Right cardiac atrium (tissue), 5 donors: ENCODE data around the gene TAGLN. TPM values are rescaled to one million over a fixed set of nuclear protein-coding genes. Genes with fewer than 3 reads are reported as not detected.

ENCODE experiments used
- ATAC-seq, 2 donors: fragments of 200-7000 bp; cut with Tn5 transposase; one replicate each; pipeline versions ENCODE4 v1.8.0 to v1.9.1; 2020; ENCODE audit warnings: moderate library complexity in 2 of 2, mild to moderate bottlenecking in 1 of 2
- DNase-seq, 3 donors: peaks; one replicate each; pipeline ENCODE4 v3.0.0-alpha.2; 2020
- H3K27ac ChIP-seq: one replicate; pipeline ENCODE4 v1.5.1; 2013; ENCODE audit warnings: mild to moderate bottlenecking, low read length, control low read depth, moderate library complexity
- H3K27me3 ChIP-seq: one replicate; pipeline ENCODE4 v1.6.1; 2013; ENCODE audit not compliant: control insufficient read depth, insufficient read depth
- H3K4me1 ChIP-seq: one replicate; pipeline ENCODE4 v1.6.1; 2013; ENCODE audit warnings: low read length; ENCODE audit not compliant: control insufficient read depth, insufficient read depth
- H3K4me3 ChIP-seq: one replicate; pipeline ENCODE4 v1.5.1; 2013; ENCODE audit warnings: low read length, control low read depth
- H3K9me3 ChIP-seq: one replicate; pipeline ENCODE4 v1.6.1; 2013; ENCODE audit warnings: low read length; ENCODE audit not compliant: control insufficient read depth
- WGBS: extraction: QIAGEN DNeasy Blood & Tissue Kit; methylation state at CpG from one replicate; pipeline ENCODE4 v1.1.7; 2013; 5-methylcytosine and 5-hydroxymethylcytosine counted together
- intact Hi-C, 4 donors: fragments of 100-400 bp; cut with DNase I; formaldehyde crosslinking; loops; one replicate each; pipeline versions ENCODE4 v1.11.0 to v1.14.0; 2022 to 2023
- long read RNA-seq, 4 donors: library from polyadenylated mRNA; unstranded; transcript quantifications; one replicate each; pipeline ENCODE4 v2.0.0, GENCODE V29; 2020 to 2021
- polyA plus RNA-seq: library from polyadenylated mRNA; stranded (reverse); fragments of 200-250 nt; gene quantifications from one replicate; pipeline ENCODE4 v1.2.3, GENCODE V29; 2013
- total RNA-seq, 4 donors: library from RNA; stranded (reverse); fragmentation: NEBNext Ultra II Directional; extraction: Animal tissue kit (Norgen Biotek cat#: 25700); gene quantifications; one replicate each; pipeline ENCODE4 v1.2.1, GENCODE V29; 2021
- donor health status: healthy with polysubstance abuse.
- donor health status: DM: no; HTN: yes; CAD: no.
- donor health status: DM: no; HTN: no; CAD: no.
- donor health status: DM: no; HTN: yes; CAD: no; lungs with severe emphysema.
- donor health status: DM: yes; HTN: yes; CAD: no.

Gene TAGLN
- total RNA-seq = 1,000 to 10,000 TPM in 1 of 4 donors, 100 to 1,000 TPM in 3; 414 to 1,307 (median 766) TPM
- 987 TPM for polyA plus RNA-seq
- long read RNA-seq, donor 1, transcript TAGLN-202 (5 exons, 928 nt) = major isoform, 772 of 851 reads
- long read RNA-seq, donor 1, transcript TAGLN-203 (6 exons, 1,048 nt) = minor isoform, 5 of 851 reads
- long read RNA-seq, donor 1, transcript TAGLN-207 (4 exons, 2,166 nt) = minor isoform, 31 of 851 reads
- long read RNA-seq, donor 1, transcript TAGLN-201 (5 exons, 1,477 nt) = minor isoform, 8 of 851 reads
- long read RNA-seq, donor 1, partial matches to known transcripts = 22 of 851 reads
- long read RNA-seq, donor 1, other reads (novel, unspliced or antisense) = 11 of 851 reads
- long read RNA-seq, donor 2, transcript TAGLN-207 (4 exons, 2,166 nt) = minor isoform, 11 of 357 reads
- long read RNA-seq, donor 2, transcript TAGLN-202 (5 exons, 928 nt) = major isoform, 319 of 357 reads
- long read RNA-seq, donor 2, partial matches to known transcripts = 7 of 357 reads
- long read RNA-seq, donor 2, other reads (novel, unspliced or antisense) = 12 of 357 reads
- long read RNA-seq, donor 3, transcript TAGLN-203 (6 exons, 1,048 nt) = minor isoform, 14 of 2,293 reads
- long read RNA-seq, donor 3, transcript TAGLN-201 (5 exons, 1,477 nt) = minor isoform, 31 of 2,293 reads
- long read RNA-seq, donor 3, transcript TAGLN-202 (5 exons, 928 nt) = major isoform, 2,107 of 2,293 reads
- long read RNA-seq, donor 3, transcript TAGLN-207 (4 exons, 2,166 nt) = minor isoform, 58 of 2,293 reads
- long read RNA-seq, donor 3, partial matches to known transcripts = 30 of 2,293 reads
- long read RNA-seq, donor 3, other reads (novel, unspliced or antisense) = 52 of 2,293 reads
- long read RNA-seq, donor 4, transcript TAGLN-202 (5 exons, 928 nt) = major isoform, 236 of 255 reads
- long read RNA-seq, donor 4, transcript TAGLN-207 (4 exons, 2,166 nt) = minor isoform, 6 of 255 reads
- long read RNA-seq, donor 4, partial matches to known transcripts = 3 of 255 reads
- long read RNA-seq, donor 4, other reads (novel, unspliced or antisense) = 8 of 255 reads

DNA sequence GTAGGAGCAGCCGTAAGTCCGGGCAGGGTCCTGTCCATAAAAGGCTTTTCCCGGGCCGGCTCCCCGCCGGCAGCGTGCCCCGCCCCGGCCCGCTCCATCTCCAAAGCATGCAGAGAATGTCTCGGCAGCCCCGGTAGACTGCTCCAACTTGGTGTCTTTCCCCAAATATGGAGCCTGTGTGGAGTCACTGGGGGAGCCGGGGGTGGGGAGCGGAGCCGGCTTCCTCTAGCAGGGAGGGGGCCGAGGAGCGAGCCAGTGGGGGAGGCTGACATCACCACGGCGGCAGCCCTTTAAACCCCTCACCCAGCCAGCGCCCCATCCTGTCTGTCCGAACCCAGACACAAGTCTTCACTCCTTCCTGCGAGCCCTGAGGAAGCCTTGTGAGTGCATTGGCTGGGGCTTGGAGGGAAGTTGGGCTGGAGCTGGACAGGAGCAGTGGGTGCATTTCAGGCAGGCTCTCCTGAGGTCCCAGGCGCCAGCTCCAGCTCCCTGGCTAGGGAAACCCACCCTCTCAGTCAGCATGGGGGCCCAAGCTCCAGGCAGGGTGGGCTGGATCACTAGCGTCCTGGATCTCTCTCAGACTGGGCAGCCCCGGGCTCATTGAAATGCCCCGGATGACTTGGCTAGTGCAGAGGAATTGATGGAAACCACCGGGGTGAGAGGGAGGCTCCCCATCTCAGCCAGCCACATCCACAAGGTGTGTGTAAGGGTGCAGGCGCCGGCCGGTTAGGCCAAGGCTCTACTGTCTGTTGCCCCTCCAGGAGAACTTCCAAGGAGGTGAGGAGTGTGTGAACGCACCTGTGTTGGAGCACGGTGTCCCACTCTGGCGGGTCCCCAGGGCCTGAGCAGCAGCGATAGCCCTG is at the start of gene TAGLN:
Gene TAGLN, plus strand, starts transcription at position 318 of the 863 bp plus-strand sequence. CDS start 3,644 bp downstream, outside the sequence.
- H3K27ac ChIP-seq = peak within 1 kb of the TSS; percentile 78
- peak; percentile 91 to 96 (median 95) for DNase-seq
- H3K9me3 ChIP-seq = no peaks in the 10 kb centered on the region
- ATAC-seq = peak; percentile 82 to 85
- peak within 1 kb of the TSS; percentile 40 for H3K4me3 ChIP-seq
- intact Hi-C loops = no loop called here
- H3K27me3 ChIP-seq = no peaks in the 10 kb centered on the region
- WGBS = 14% methylated on average over 34 of the region's 34 CpGs
- peaks cover 8% of the 10 kb centered on the region for H3K4me1 ChIP-seq

DNA sequence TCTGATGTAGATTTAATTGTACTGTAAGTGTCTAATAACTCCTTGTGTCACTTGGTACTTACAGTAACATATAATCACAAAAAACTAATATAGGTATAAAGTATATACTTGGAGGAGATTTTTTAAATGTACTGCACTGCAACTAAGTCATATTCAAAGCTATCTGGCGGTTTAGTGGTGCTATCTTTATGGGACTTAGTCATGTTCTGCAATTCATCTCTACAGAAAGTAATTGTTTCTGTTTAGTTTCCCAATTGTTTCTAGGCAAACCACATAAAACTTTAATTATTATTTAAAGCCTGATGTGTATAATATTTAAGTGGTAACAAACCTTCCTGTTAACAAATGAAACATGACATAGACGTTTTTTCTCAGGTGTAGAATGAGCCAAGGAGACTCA is 47.1 kb upstream of the TAGLN start:
- Histone ChIP-seq H3K27me3 (no peaks in the 10 kb centered on the region), H3K4me3 (no peak overlapping the region), H3K4me1 (peaks cover 3% of the 10 kb centered on the region), H3K9me3 (no peaks in the 10 kb centered on the region), H3K27ac (no peak overlapping the region)
- DNase-seq (no peak), ATAC-seq (no peak)
- 60% methylated on average over 2 of the region's 2 CpGs for WGBS
- intact Hi-C loops = no loop called here

GRCh38 chr11:117154468-117154867 is 44.7 kb upstream of the TAGLN start:
- Histone ChIP-seq H3K27ac (no peak overlapping the region), H3K4me3 (no peak overlapping the region), H3K4me1 (no peaks in the 10 kb centered on the region), H3K27me3 (no peaks in the 10 kb centered on the region), H3K9me3 (no peaks in the 10 kb centered on the region)
- no peak for ATAC-seq
- intact Hi-C loops = no loop called here
- whole genome bisulfite sequencing = 96% methylated on average over 5 of the region's 5 CpGs
- no peak for DNase-seq

- intact Hi-C loops = no loop called here
- WGBS = 97% methylated on average over 2 of the region's 2 CpGs
- H3K4me1 ChIP-seq = peaks cover 2% of the 10 kb centered on the region
These were observed 41.7 kb upstream of the TAGLN start for GRCh38 chr11:117157507-117157906.

GRCh38 chr11:117159892-117160291 is 39.3 kb upstream of the TAGLN start:
- Histone ChIP-seq H3K4me3 (no peak overlapping the region), H3K4me1 (peaks cover 2% of the 10 kb centered on the region), H3K27me3 (no peaks in the 10 kb centered on the region), H3K27ac (no peak overlapping the region), H3K9me3 (no peaks in the 10 kb centered on the region)
- intact Hi-C loops = no loop called here
- ATAC-seq (no peak), DNase-seq (no peak)
- WGBS = 89% methylated on average over 2 of the region's 2 CpGs

More at GRCh38 chr11:117157507-117157906, 41.7 kb upstream of the TAGLN start:
- no peak for DNase-seq
- H3K4me3 ChIP-seq = no peak overlapping the region
- H3K27me3 ChIP-seq = no peaks in the 10 kb centered on the region
- H3K9me3 ChIP-seq = no peaks in the 10 kb centered on the region
- H3K27ac ChIP-seq = no peak overlapping the region
- ATAC-seq = no peak

GRCh38 chr11:117160826-117161225 is 38.3 kb upstream of the TAGLN start:
- H3K27ac ChIP-seq = no peak overlapping the region
- 63% methylated on average over 2 of the region's 2 CpGs for WGBS
- peaks cover 2% of the 10 kb centered on the region for H3K4me1 ChIP-seq
- H3K27me3 ChIP-seq = no peaks in the 10 kb centered on the region
- intact Hi-C loops = no loop called here
- DNase-seq = no peak
- H3K9me3 ChIP-seq = no peaks in the 10 kb centered on the region
- ATAC-seq = peak in 1 of 2 donors; percentile 75
- H3K4me3 ChIP-seq = no peak overlapping the region

GRCh38 chr11:117166491-117166890 is 32.7 kb upstream of the TAGLN start:
- DNase-seq (no peak), ATAC-seq (no peak)
- 66% methylated on average over 1 of the region's 1 CpG for WGBS
- Histone ChIP-seq H3K27ac (no peak overlapping the region), H3K4me3 (no peak overlapping the region), H3K9me3 (no peaks in the 10 kb centered on the region), H3K27me3 (no peaks in the 10 kb centered on the region), H3K4me1 (peaks cover 2% of the 10 kb centered on the region)
- intact Hi-C loops = no loop called here

DNA sequence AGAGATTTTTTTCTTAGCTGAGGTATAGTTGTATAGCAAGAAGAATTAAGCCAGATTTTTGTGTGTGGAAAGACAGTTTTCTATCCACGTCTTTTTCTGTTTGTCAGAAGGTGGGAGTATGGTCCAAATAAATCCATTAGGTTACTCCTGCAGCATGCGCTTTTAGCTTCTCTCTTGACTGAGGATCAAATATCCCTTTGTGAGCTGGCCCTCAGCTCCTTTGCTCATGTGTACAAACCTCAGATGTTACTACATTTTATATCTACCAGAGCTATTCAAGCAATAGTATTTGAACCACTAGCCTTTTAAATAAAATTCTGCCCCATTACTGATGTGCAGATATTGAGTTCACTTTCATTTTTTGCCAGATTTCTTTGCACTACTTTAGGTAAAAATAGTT is 29.4 kb upstream of the TAGLN start:
- Histone ChIP-seq H3K9me3 (no peaks in the 10 kb centered on the region), H3K4me1 (peaks cover 9% of the 10 kb centered on the region), H3K27ac (no peak overlapping the region), H3K4me3 (no peak overlapping the region), H3K27me3 (no peaks in the 10 kb centered on the region)
- intact Hi-C loops = no loop called here
- WGBS = 77% methylated on average over 2 of the region's 2 CpGs
- no peak for DNase-seq
- ATAC-seq = no peak

DNA sequence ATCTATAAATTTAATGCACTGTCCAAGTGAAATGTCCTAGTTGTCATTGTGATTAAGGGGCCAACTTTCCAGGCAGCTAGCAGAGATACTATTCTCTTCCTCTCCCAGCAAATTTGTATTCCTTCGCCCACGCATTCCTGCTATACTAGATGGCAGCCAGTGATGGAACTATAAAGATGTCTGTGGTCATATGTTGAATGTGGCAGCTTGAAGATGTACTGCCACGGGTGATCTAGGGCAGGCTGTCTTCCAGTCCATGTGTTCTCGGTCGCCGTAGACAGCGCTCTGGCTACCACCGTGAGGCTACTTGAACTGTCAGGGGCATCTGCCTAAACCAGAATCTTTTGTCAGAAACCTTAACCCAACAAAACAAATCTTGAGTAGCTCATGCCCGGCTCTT is 29.0 kb upstream of the TAGLN start:
- H3K27ac ChIP-seq = no peak overlapping the region
- intact Hi-C loops = no loop called here
- WGBS = 84% methylated on average over 9 of the region's 9 CpGs

DNA sequence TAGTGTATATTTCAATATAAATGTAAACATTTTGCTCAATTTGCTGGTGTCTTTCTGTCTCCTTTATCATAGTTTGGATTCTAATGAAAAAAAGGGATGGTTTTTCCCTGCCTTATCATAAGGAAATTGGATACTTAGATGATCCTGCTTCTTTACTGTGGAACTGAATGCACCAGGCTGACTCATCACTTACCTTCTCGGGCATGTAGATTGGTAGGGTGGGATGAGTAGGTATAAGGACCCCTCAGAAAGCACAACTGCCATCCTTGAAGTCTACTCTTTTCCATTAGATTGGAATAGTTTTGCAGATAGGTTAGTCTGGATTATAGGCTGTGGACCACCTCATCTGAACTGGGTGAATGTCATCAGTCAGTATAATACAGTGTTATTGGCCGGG is 28.2 kb upstream of the TAGLN start:
- DNase-seq (no peak), ATAC-seq (no peak)
- Histone ChIP-seq H3K9me3 (no peaks in the 10 kb centered on the region), H3K4me3 (no peak overlapping the region), H3K27ac (peak overlapping the region; percentile 53), H3K4me1 (peaks cover 9% of the 10 kb centered on the region), H3K27me3 (no peaks in the 10 kb centered on the region)
- 96% methylated on average over 2 of the region's 2 CpGs for WGBS
- intact Hi-C loops = no loop called here

More for the DNA sequence above, 29.0 kb upstream of the TAGLN start:
- Histone ChIP-seq H3K9me3 (no peaks in the 10 kb centered on the region), H3K4me1 (peaks cover 9% of the 10 kb centered on the region), H3K4me3 (no peak overlapping the region), H3K27me3 (no peaks in the 10 kb centered on the region)
- DNase-seq (peak in 1 of 3 donors; percentile 8), ATAC-seq (no peak)
